B cell (primary cell): ENCODE data around the gene EXTL1. TPM values are rescaled to one million over a fixed set of nuclear protein-coding genes. Genes with fewer than 3 reads are reported as not detected.

ENCODE experiments used
- ATAC-seq: fragments of 200-7000 bp; cut with Tn5 transposase; one replicate; pipeline ENCODE4 v1.10.0; 2021; ENCODE audit warnings: low read depth, mild to moderate bottlenecking, moderate number of reproducible peaks, moderate library complexity
- CTCF ChIA-PET: fragments of 350-600 bp; sonication (Branson Sonifier 250); formaldehyde crosslinking; loops from one replicate; lab custom pipeline; 2021; ENCODE audit warnings: antibody characterized with exemption, inconsistent platforms; lab: Charles Lee
- POLR2A ChIA-PET: fragments of 350-600 bp; sonication (Branson Sonifier 250); formaldehyde crosslinking; loops from one replicate; lab custom pipeline; 2021; ENCODE audit warnings: antibody characterized with exemption; lab: Charles Lee
- DNase-seq: peaks from one replicate; pipeline ENCODE4 v3.0.0; 2013
- H2AFZ ChIP-seq: 2 replicates; pipeline ENCODE4 v1.6.1; 2012; ENCODE audit warnings: mild to moderate bottlenecking, low read depth, low read length; ENCODE audit not compliant: insufficient read depth, poor library complexity, severe bottlenecking
- H3K27ac ChIP-seq, 2 donors: 1 replicate in 1 of 2; 2 replicates in 1 of 2; pipeline ENCODE4 v1.5.1; 2012 to 2013; ENCODE audit warnings: low read length in 2 of 2, mild to moderate bottlenecking in 2 of 2, moderate library complexity in 1 of 2
- H3K27me3 ChIP-seq, 4 experiments: fragments of 200-600 bp in 1 of 4; sonication (generic) in 1 of 4; replicated peaks in 1 of 4; 1 replicate in 2 of 4; 2 replicates in 2 of 4; pipeline versions ENCODE4 v1.6.1 to v1.7.0; 2013 to 2016; ENCODE audit warnings: low read length in 3 of 4, mild to moderate bottlenecking in 2 of 4, mixed read lengths in 1 of 4, moderate library complexity in 1 of 4; ENCODE audit not compliant: insufficient read depth in 4 of 4, control insufficient read depth in 3 of 4; ENCODE audit errors: control extremely low read depth in 1 of 4
- H3K36me3 ChIP-seq, 2 experiments: replicated peaks in 1 of 2; 1 replicate in 1 of 2; 2 replicates in 1 of 2; pipeline versions ENCODE4 v1.6.1 to v1.7.1; 2013; ENCODE audit warnings: low read length in 1 of 2; ENCODE audit not compliant: insufficient read depth in 2 of 2, control insufficient read depth in 1 of 2; ENCODE audit errors: control extremely low read depth in 1 of 2, extremely low read depth in 1 of 2
- H3K4me1 ChIP-seq, 2 donors: fragments of 200-600 bp in 1 of 2; sonication (generic) in 1 of 2; 1 replicate in 1 of 2; 2 replicates in 1 of 2; pipeline versions ENCODE4 v1.5.1 to v1.6.1; 2013 to 2017; ENCODE audit warnings: low read length in 2 of 2; ENCODE audit not compliant: control insufficient read depth in 2 of 2, insufficient read depth in 2 of 2
- H3K4me2 ChIP-seq: replicated peaks from 2 replicates; pipeline ENCODE3; 2012; ENCODE audit warnings: mild to moderate bottlenecking, low read depth, low read length; ENCODE audit not compliant: poor library complexity, severe bottlenecking
- H3K4me3 ChIP-seq, 5 experiments: fragments of 200-600 bp in 1 of 5; sonication (generic) in 1 of 5; 1 replicate in 3 of 5; 2 replicates in 2 of 5; pipeline versions ENCODE4 v1.5.1 to v1.7.0; 2011 to 2016; ENCODE audit warnings: low read length in 4 of 5, mild to moderate bottlenecking in 4 of 5, low read depth in 2 of 5, control low read depth in 1 of 5, moderate library complexity in 1 of 5; ENCODE audit not compliant: insufficient read depth in 1 of 5; ENCODE audit errors: control extremely low read depth in 1 of 5, extremely low read depth in 1 of 5
- H3K79me2 ChIP-seq: fragments of 200-600 bp; sonication (generic); one replicate; pipeline ENCODE4 v1.6.0; 2016; ENCODE audit warnings: low read length; ENCODE audit not compliant: control insufficient read depth, insufficient read depth
- H3K9ac ChIP-seq: fragments of 200-600 bp; sonication (generic); 2 replicates; pipeline ENCODE4 v1.6.1; 2017; ENCODE audit warnings: mild to moderate bottlenecking, low read length, moderate library complexity
- H3K9me3 ChIP-seq, 3 donors: one replicate each; pipeline versions ENCODE4 v1.6.1 to v1.7.1; 2013; ENCODE audit warnings: low read length in 2 of 3; ENCODE audit not compliant: control insufficient read depth in 2 of 3, insufficient read depth in 1 of 3; ENCODE audit errors: control extremely low read depth in 1 of 3
- H4K20me1 ChIP-seq: 2 replicates; pipeline ENCODE4 v1.6.0; 2012; ENCODE audit warnings: mild to moderate bottlenecking, low read length; ENCODE audit not compliant: insufficient read depth, control insufficient read depth, poor library complexity, severe bottlenecking
- H3K27ac Mint-ChIP-seq: one replicate; pipeline ENCODE4 v1.8.0; 2021; ENCODE audit warnings: mixed read lengths
- H3K27me3 Mint-ChIP-seq: one replicate; pipeline ENCODE4 v1.8.0; 2021; ENCODE audit warnings: mixed read lengths
- H3K4me1 Mint-ChIP-seq: one replicate; pipeline ENCODE4 v1.8.0; 2021; ENCODE audit warnings: mixed read lengths
- H3K4me3 Mint-ChIP-seq: one replicate; pipeline ENCODE4 v1.8.0; 2021; ENCODE audit warnings: mixed read lengths
- H3K9me3 Mint-ChIP-seq: one replicate; pipeline ENCODE4 v1.8.0; 2022; ENCODE audit warnings: mixed read lengths; ENCODE audit not compliant: insufficient read depth
- EZH2 ChIP-seq: IDR thresholded peaks from 2 replicates; pipeline ENCODE4 v1.6.1; 2012; ENCODE audit warnings: borderline replicate concordance, low read depth, mild to moderate bottlenecking, moderate library complexity, low read length; ENCODE audit not compliant: insufficient read depth, poor library complexity, severe bottlenecking
- WGBS: methylation state at CpG from one replicate; pipeline ENCODE4 v1.1.5; 2013; ENCODE audit warnings: missing lambda C conversion rate; ENCODE audit not compliant: insufficient coverage; 5-methylcytosine and 5-hydroxymethylcytosine counted together
- intact Hi-C: fragments of 100-400 bp; cut with micrococcal nuclease; formaldehyde crosslinking; loops from one replicate; pipeline ENCODE4 v1.10.0; 2022
- polyA plus RNA-seq: library from polyadenylated mRNA; depleted of rRNA; stranded (reverse); fragments of >200 nt; gene quantifications from 2 replicates; pipeline ENCODE4 v1.2.3, GENCODE V29; 2012
- total RNA-seq, 2 donors: library from RNA; stranded (reverse); fragments of 120-200 nt in 1 of 2; gene quantifications; 1 replicate in 1 of 2; 2 replicates in 1 of 2; pipeline versions ENCODE4 v1.2.3 to v1.2.4, GENCODE V29; 2013 to 2022
- TF ChIP-seq, protein P1 (sequence below): fragments of 200-600 bp; IDR thresholded peaks from one replicate; pipeline ENCODE4 v1.8.0; 2022; ENCODE audit warnings: antibody characterized with exemption, mild to moderate bottlenecking

Gene EXTL1
- total and polyA plus RNA-seq, 2 donors (not counting 1 experiment from before 2014, with no cell fraction given), result 0.12 TPM; not detected in 1

DNA sequence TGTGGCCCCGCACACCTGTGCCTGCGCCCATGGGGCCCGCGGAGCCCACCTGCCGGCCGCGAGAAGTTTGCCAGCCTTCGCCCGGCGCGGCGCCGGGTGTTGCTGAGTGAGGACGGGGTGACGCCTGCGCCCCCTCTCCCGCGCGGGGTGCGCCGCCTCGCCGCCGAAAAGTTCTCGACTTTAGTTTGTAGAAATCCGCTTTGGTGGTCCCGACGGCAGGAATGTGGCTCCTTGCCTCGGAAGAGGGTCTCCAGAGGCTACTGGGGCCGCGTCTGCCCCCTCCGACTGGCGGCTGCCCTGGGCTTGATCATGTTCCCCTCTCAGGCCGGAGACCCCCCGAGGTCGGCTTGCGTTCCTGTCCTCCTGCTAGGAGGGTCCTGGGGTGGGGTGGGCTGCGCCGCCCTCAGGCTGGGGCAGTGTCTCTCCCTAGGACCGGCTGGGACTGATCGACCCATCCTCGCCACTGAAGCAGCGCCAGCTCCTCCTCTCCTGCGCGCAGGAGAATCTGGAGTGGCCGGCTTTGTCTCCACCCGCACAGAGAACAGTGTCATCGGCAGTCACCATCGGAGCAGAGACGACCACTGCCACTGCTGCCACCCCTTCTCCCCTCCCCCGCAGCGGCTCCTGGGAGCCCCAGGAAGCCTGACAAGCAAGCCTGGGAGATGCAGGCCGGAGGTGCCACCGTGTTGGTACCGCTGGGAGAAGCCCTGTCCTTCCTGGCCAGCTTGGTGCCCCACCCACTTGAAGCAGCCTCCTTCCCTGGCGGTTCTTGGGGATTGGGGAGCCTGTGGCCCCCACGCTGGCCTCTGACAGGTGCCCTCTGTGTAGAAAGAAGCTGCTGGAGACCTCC is 24.9 kb downstream of the EXTL1 start:
- no peak overlapping the region for H3K4me3 Mint-ChIP-seq
- H3K9me3 ChIP-seq, result peaks cover 0 to 3% (median 0%) of the 10 kb centered on the region in 3 donors
- no peak overlapping the region for H3K27ac ChIP-seq
- intact Hi-C loops, result no loop called here
- peaks cover 0 to 3% of the 10 kb centered on the region in 2 donors for H3K4me1 ChIP-seq
- no peaks in the 10 kb centered on the region for H3K36me3 ChIP-seq
- ChIA-PET CTCF (no interaction called here), POLR2A (no interaction called here)
- H3K9ac ChIP-seq, result no peak overlapping the region
- ATAC-seq (no peak), DNase-seq (no peak)
- 10% methylated on average over 55 of the region's 57 CpGs for WGBS
- no peaks in the 10 kb centered on the region for H4K20me1 ChIP-seq
- H2AFZ ChIP-seq, result no peak overlapping the region
- peaks cover 0 to 69% (median 25%) of the 10 kb centered on the region in 4 experiments for H3K27me3 ChIP-seq
- peaks cover 53% of the 10 kb centered on the region for H3K27me3 Mint-ChIP-seq
- no peaks in the 10 kb centered on the region for H3K9me3 Mint-ChIP-seq
- peaks cover 2% of the 10 kb centered on the region for H3K4me1 Mint-ChIP-seq
- TF ChIP-seq, protein P1, sequence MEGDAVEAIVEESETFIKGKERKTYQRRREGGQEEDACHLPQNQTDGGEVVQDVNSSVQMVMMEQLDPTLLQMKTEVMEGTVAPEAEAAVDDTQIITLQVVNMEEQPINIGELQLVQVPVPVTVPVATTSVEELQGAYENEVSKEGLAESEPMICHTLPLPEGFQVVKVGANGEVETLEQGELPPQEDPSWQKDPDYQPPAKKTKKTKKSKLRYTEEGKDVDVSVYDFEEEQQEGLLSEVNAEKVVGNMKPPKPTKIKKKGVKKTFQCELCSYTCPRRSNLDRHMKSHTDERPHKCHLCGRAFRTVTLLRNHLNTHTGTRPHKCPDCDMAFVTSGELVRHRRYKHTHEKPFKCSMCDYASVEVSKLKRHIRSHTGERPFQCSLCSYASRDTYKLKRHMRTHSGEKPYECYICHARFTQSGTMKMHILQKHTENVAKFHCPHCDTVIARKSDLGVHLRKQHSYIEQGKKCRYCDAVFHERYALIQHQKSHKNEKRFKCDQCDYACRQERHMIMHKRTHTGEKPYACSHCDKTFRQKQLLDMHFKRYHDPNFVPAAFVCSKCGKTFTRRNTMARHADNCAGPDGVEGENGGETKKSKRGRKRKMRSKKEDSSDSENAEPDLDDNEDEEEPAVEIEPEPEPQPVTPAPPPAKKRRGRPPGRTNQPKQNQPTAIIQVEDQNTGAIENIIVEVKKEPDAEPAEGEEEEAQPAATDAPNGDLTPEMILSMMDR, result no peak
- TF ChIP-seq EZH2, result no peak
- H3K4me3 ChIP-seq, result no peak overlapping the region
- peak overlapping the region; percentile 33 for H3K4me2 ChIP-seq
- H3K79me2 ChIP-seq, result no peaks in the 10 kb centered on the region
- no peak overlapping the region for H3K27ac Mint-ChIP-seq

- ChIA-PET CTCF (no interaction called here), POLR2A (no interaction called here)
- Mint-ChIP-seq H3K4me3 (no peak overlapping the region), H3K9me3 (no peaks in the 10 kb centered on the region), H3K27ac (no peak overlapping the region), H3K27me3 (peaks cover 55% of the 10 kb centered on the region), H3K4me1 (peaks cover 2% of the 10 kb centered on the region)
- DNase-seq, result no peak
- intact Hi-C loops, result no loop called here
- Histone ChIP-seq H3K27me3 (peaks cover 0 to 60% (median 27%) of the 10 kb centered on the region in 4 experiments), H3K4me2 (no peak overlapping the region), H2AFZ (no peak overlapping the region), H4K20me1 (no peaks in the 10 kb centered on the region), H3K79me2 (no peaks in the 10 kb centered on the region), H3K9ac (no peak overlapping the region), H3K4me1 (peaks cover 0 to 3% of the 10 kb centered on the region in 2 donors), H3K27ac (no peak overlapping the region), H3K36me3 (no peaks in the 10 kb centered on the region), H3K4me3 (no peak overlapping the region), H3K9me3 (peaks cover 0 to 3% (median 0%) of the 10 kb centered on the region in 3 donors)
- 79% methylated on average over 6 of the region's 7 CpGs for WGBS
- no peak for ATAC-seq
- no peak for TF ChIP-seq EZH2
- TF ChIP-seq, protein P1, result no peak
Measured at GRCh38 chr1:26047278-26047874, 25.8 kb downstream of the EXTL1 start.
